HG03097 (cell line): ENCODE data around the gene GP1BB.
"Not testable (repeated sequence)": the region's sequence is repeated elsewhere in the genome, so short reads cannot be mapped to it uniquely, and the experiment has no call there.

Experiments used
- ATAC-seq: cut with Tn5 transposase; IDR thresholded peaks from one replicate; pipeline ENCODE4 v1.9.1; 2021; ENCODE audit not compliant: unreplicated experiment, low FRiP score

Gene GP1BB

DNA sequence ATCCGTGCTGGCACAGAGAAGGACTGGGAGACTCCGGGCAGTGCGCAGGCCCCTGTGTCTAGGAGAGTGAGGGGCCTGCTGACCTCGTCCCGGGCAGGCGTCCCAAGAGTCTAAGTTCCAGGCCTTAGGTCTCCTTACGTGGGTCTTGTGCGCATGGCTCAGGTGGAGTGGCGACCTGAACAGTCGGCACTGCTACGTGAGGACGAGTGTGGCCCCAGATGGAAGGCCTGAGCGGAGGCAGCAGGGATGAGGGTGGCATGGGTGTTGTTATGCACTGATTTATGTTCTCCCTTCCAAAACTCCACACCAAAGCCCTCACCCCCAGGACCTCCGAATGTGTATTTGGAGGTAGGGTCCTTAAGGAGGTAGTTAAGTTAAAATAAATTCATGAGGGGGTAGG, 29.8 kb upstream of the GP1BB start:
- ATAC-seq = no peak

- no peak for ATAC-seq
Measured at GRCh38 chr22:19693981-19694670, 29.2 kb upstream of the GP1BB start.

GRCh38 chr22:19694696-19695095, 28.6 kb upstream of the GP1BB start:
- no peak for ATAC-seq

- no peak for ATAC-seq
Measured at GRCh38 chr22:19696504-19697276, 26.6 kb upstream of the GP1BB start.

GRCh38 chr22:19697871-19698270, 25.5 kb upstream of the GP1BB start:
- not testable (repeated sequence) for ATAC-seq

- no peak for ATAC-seq
Measured at GRCh38 chr22:19700790-19701419, 22.4 kb upstream of the GP1BB start.

GRCh38 chr22:19701420-19702145, 21.8 kb upstream of the GP1BB start:
- ATAC-seq = no peak

DNA sequence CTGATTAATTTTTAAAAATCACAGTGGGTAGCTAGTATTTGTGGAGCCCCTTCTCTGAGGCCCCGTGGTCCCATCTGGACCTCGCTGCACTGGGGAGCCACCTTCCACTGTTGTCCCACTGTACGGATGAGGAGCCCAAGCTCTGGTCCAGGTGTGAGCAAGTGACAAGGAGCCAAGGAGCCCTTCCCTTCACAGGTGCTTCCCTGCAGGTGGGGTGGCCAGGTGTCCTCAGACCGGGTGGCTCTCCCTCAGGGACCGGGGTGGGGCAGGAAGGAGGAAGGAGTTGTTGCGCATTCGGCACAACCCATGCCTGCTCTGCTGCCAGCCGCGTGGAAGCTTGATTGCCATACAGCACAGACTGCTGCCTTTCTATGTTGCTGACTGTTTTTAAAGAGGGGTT, 19.5 kb upstream of the GP1BB start:
- ATAC-seq = no peak

GRCh38 chr22:19704355-19705015, 18.9 kb upstream of the GP1BB start:
- no peak for ATAC-seq

- no peak for ATAC-seq
Measured at GRCh38 chr22:19705181-19705934, 18.0 kb upstream of the GP1BB start.

DNA sequence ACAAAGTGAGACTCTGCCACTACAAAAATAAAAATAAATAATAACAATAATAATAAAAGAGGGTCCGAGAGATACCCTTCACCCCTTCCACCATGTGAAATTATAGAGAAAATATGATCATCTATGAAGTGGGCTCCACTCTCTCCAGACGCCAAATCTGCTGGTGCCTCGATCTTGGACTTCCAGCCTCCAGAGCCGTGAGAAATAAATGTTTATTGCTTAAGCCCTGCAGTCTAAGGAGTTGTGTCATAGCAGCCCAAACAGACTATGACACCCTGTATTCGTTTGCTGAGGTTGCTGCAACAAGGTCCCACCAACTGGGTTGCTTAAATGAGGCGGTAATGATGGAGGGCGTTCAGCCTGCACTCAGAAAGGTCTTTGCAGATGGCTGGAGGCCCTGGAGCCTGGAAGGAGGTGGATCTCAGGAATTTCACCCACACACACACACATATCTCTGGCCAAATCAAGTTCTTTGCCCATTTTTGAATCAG, 16.6 kb upstream of the GP1BB start:
- ATAC-seq = no peak

DNA sequence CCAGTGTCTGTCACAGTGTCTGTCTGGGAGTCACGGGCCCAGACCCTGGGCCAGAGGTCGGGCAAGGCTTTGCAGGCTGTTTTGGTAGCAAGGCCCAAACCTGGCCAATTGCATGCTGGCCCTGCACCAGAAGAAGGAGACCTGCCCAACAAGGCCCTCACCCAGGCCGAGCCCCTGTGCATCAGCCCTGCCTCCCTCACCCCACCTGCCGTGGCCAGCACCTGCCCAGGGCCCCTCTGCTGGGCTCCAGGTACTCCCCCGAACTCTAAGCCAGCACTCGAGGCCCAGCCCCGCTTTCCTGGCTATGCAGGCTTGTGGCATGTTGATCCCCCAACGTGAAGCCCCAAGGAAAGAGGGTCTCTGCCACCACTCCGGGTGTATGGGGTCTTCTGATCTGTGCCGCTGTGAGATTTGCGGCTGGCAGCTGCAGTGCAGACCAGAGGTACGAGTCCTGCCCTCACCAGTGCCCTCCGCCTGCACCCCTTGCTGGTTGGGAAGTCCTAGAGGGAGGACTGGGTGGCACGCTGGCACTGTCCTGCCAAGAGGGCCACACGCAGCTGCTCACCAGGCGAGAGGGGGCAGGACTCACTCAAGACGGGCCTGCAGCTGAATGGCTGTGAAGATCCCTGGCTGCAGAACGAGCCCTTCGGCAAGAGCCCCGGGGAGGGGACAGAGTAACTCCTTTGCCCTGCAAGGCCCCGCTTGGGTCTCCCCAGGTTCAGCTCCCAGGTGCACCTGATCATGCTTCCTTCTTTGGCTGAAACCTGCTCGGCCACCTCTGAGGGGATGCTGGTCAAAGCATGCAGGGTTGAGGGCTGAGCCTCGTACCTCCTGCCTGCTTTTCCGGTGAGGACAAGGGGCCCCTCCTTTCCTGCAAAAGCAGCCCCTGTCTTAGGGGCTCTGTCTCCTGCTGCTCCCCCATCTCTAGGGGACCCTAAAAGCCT, 15.7 kb upstream of the GP1BB start:
- ATAC-seq = no peak

- ATAC-seq = no peak
Measured at GRCh38 chr22:19708321-19709011, 14.9 kb upstream of the GP1BB start.

- no peak for ATAC-seq
Measured at GRCh38 chr22:19709063-19709769, 14.1 kb upstream of the GP1BB start.

DNA sequence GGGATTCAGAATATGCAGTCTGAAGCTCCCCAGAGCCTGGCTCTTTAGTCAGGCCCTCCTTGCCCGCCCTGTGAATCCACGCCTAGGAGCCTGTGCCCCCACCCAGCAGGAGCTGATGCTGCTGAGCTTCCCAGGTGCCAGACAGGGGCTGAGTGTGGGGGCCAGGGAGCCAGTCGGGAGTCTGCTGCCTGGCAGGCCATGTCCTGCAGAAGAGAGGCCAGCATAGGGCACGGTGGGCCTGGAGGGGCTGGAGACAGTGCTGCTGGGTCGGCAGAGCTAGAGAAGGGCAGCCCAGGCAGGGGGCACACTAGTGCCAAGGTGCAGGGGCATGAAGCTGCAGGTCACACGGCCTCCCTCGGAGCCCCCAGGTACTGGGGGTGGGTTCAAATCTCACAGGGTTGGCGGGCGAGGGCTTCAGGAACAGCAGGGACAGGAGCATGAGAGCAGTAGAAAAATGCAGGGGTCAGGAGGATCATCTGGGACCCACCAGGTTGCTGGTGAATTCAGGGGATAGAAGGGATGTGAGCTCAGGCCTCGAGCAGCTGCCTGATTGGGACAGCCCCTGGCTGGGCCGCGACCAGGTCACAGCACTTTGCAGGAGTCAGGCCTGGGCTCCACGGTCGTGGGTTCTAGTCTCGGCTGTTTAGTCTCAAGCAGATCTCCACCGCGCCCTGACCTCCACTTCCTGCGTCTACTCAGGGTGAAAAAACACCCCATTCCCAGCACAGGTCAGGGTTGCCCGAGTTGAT, 13.1 kb upstream of the GP1BB start:
- ATAC-seq = no peak

DNA sequence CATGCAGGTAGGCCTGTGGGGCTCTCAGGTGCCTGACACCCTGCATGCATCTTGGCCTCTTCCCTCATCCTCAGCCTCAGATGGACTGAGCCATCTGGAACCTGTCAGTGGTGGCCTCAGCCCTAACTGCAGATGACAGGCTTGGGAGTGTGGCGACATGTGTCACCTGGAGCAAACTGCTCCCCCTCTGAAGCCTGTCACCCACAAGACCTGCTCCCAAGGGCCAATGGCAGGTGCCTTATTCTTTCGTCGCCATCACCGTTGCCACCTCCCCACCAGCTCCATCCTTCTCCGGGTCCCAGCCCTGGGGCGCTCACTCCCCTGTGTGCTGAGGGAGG, 12.6 kb upstream of the GP1BB start:
- ATAC-seq = no peak

DNA sequence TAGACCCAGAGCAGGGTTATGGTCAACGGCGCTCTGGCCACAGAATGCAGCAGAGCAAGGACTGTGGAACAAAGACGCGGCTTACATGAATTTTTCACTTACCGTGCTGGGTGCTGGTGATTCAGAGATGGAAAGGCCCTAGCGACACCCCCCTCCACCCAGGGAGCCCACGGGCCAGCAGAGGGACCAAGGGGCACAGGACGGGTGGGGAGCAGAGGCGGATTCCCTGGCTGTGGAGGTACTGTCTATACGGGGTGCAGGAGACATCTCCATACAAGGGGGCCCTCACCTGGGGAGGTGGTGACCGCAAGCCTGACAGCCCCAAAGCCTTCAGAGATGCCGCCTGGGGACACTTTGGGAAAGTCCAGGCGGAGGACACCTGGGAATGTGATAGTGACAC, 10.1 kb upstream of the GP1BB start:
- no peak for ATAC-seq
